ENCODE data around the gene ANO8. TPM values are rescaled to one million over a fixed set of nuclear protein-coding genes. Genes with fewer than 3 reads are reported as not detected.

Gene ANO8
- total and polyA plus RNA-seq, 2 of the 13 experiments (the other 11 are each of a cell fraction or from before 2014, with no cell fraction given): 1.8 to 3.5 TPM

DNA sequence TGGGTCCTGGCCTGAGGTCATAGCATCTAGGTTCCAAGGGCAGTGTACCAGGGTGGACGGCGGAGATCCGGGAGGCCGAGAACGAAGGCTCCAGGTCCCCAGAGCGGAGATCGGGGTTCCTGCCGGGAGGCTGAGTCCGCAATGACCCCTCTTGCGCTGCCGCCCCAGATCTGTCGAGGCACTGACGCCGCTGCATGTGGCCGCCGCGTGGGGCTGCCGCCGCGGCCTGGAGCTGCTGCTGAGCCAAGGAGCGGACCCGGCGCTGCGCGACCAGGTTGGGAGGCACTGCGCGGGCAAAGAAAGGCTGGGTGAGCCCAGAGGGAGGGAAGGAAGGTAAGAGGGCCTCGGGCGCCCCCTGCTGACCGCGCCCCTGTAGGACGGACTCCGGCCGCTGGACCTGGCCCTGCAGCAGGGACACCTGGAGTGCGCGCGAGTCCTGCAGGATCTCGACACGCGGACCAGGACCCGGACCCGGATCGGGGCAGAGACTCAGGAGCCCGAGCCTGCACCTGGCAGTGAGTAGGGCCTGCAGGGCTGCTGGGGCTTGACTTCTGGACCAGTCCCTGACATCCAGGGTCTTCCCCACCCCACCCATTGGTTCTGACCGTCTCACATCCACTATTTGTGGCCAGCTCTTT lies 52.0 kb downstream of the ANO8 start (continued):
- 0 out of 2 replicates have a peak, but pooled peaks have one; percentile 27 for TF ChIP-seq KLF6 (CRISPR knock-in tag; IDR thresholded peaks at IDR 0.05)
- 0 out of 2 replicates have a peak, but pooled peaks have one; percentile 39 for TF ChIP-seq ZNF331 (CRISPR knock-in tag; IDR thresholded peaks at IDR 0.05)
- TF ChIP-seq, protein P1, sequence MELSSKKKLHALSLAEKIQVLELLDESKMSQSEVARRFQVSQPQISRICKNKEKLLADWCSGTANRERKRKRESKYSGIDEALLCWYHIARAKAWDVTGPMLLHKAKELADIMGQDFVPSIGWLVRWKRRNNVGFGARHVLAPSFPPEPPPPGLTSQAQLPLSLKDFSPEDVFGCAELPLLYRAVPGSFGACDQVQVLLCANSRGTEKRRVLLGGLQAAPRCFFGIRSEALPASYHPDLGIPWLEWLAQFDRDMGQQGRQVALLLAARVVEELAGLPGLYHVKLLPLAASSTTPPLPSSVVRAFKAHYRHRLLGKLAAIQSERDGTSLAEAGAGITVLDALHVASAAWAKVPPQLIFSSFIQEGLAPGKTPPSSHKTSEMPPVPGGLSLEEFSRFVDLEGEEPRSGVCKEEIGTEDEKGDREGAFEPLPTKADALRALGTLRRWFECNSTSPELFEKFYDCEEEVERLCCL (CRISPR knock-in tag; IDR thresholded peaks at IDR 0.05; ENCODE audit: borderline replicate concordance): 0 out of 2 replicates have a peak, but pooled peaks have one; percentile 67
- TF ChIP-seq SALL1 (CRISPR knock-in tag; IDR thresholded peaks at IDR 0.05): peak; percentile 77
- TF ChIP-seq, protein P2, sequence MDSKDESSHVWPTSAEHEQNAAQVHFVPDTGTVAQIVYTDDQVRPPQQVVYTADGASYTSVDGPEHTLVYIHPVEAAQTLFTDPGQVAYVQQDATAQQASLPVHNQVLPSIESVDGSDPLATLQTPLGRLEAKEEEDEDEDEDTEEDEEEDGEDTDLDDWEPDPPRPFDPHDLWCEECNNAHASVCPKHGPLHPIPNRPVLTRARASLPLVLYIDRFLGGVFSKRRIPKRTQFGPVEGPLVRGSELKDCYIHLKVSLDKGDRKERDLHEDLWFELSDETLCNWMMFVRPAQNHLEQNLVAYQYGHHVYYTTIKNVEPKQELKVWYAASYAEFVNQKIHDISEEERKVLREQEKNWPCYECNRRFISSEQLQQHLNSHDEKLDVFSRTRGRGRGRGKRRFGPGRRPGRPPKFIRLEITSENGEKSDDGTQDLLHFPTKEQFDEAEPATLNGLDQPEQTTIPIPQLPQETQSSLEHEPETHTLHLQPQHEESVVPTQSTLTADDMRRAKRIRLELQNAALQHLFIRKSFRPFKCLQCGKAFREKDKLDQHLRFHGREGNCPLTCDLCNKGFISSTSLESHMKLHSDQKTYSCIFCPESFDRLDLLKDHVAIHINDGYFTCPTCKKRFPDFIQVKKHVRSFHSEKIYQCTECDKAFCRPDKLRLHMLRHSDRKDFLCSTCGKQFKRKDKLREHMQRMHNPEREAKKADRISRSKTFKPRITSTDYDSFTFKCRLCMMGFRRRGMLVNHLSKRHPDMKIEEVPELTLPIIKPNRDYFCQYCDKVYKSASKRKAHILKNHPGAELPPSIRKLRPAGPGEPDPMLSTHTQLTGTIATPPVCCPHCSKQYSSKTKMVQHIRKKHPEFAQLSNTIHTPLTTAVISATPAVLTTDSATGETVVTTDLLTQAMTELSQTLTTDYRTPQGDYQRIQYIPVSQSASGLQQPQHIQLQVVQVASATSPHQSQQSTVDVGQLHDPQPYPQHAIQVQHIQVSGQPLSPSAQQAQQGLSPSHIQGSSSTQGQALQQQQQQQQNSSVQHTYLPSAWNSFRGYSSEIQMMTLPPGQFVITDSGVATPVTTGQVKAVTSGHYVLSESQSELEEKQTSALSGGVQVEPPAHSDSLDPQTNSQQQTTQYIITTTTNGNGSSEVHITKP (CRISPR knock-in tag; IDR thresholded peaks at IDR 0.05; ENCODE audit: low read depth): 0 out of 2 replicates have a peak, but pooled peaks have one; percentile 21
- no peak for TF ChIP-seq KLF11 (CRISPR knock-in tag; IDR thresholded peaks at IDR 0.05)
- no peak for TF ChIP-seq MEIS2 (CRISPR knock-in tag; IDR thresholded peaks at IDR 0.05)
- TF ChIP-seq, protein P3, sequence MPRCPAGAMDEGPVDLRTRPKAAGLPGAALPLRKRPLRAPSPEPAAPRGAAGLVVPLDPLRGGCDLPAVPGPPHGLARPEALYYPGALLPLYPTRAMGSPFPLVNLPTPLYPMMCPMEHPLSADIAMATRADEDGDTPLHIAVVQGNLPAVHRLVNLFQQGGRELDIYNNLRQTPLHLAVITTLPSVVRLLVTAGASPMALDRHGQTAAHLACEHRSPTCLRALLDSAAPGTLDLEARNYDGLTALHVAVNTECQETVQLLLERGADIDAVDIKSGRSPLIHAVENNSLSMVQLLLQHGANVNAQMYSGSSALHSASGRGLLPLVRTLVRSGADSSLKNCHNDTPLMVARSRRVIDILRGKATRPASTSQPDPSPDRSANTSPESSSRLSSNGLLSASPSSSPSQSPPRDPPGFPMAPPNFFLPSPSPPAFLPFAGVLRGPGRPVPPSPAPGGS (CRISPR knock-in tag; IDR thresholded peaks at IDR 0.05): peak; percentile 56; the same call in 1 of the 2 replicates
- TF ChIP-seq SOX5 (CRISPR knock-in tag; IDR thresholded peaks at IDR 0.05; ENCODE audit: borderline replicate concordance): peak; percentile 38; the same call in 1 of the 2 replicates
